Panc1 (cell line): Measurements from ENCODE around the gene TSR3. TPM values are rescaled to one million over a fixed set of nuclear protein-coding genes. Genes with fewer than 3 reads are reported as not detected.

Experiments
- ATAC-seq: fragments of 200-7000 bp; cut with Tn5 transposase; 2 replicates; pipeline ENCODE4 v1.9.1; 2020; ENCODE audit warnings: mild to moderate bottlenecking, moderate library complexity
- Bru-seq: library from RNA; stranded (reverse); fragments of 400-500 nt; gene quantifications from one replicate; lab custom pipeline; 2021; lab: Mats Ljungman, UMichigan
- BruChase-seq, 2 experiments: library from RNA; stranded (reverse); fragments of 400-500 nt; gene quantifications; one replicate each; lab custom pipeline; 2021; lab: Mats Ljungman, UMichigan
- BruUV-seq: library from RNA; stranded (reverse); fragments of 400-500 nt; replicated peaks from 2 replicates; lab custom pipeline; 2021; lab: Mats Ljungman, UMichigan
- CTCF ChIA-PET: fragments of 300-600 bp; sonication (Branson Sonifier 250); formaldehyde crosslinking; loops from one replicate; lab custom pipeline; 2022; ENCODE audit warnings: antibody characterized with exemption; lab: Charles Lee
- POLR2A ChIA-PET: fragments of 300-600 bp; sonication (Branson Sonifier 250); formaldehyde crosslinking; loops from one replicate; lab custom pipeline; 2022; ENCODE audit warnings: antibody characterized with exemption; lab: Charles Lee
- DNase-seq: peaks from one replicate; pipeline ENCODE4 v3.0.0-alpha.2; 2010; ENCODE audit warnings: low read depth, low spot score
- H3K27ac ChIP-seq: 2 replicates; pipeline ENCODE4 v1.5.1; 2011; ENCODE audit warnings: mild to moderate bottlenecking, low read length, inconsistent platforms
- H3K27me3 ChIP-seq: fragments of 200-500 bp; sonication (Bioruptor generic); 2 replicates; pipeline ENCODE4 v1.6.0; 2014; ENCODE audit warnings: low read length, inconsistent platforms; ENCODE audit not compliant: control insufficient read depth, insufficient read depth
- H3K36me3 ChIP-seq: fragments of 200-500 bp; sonication (Bioruptor generic); 2 replicates; pipeline ENCODE4 v1.5.1; 2014; ENCODE audit warnings: inconsistent platforms, mild to moderate bottlenecking, low read length, moderate library complexity; ENCODE audit not compliant: control insufficient read depth, insufficient read depth
- H3K4me1 ChIP-seq: 2 replicates; pipeline ENCODE4 v1.5.1; 2011; ENCODE audit warnings: inconsistent platforms, mild to moderate bottlenecking, low read length, moderate library complexity; ENCODE audit not compliant: control insufficient read depth, insufficient read depth
- H3K4me3 ChIP-seq, 2 experiments: 2 replicates each; pipeline ENCODE4 v1.5.1; 2011 to 2012; ENCODE audit warnings: low read depth in 2 of 2, low read length in 2 of 2, mild to moderate bottlenecking in 2 of 2, inconsistent platforms in 1 of 2, moderate library complexity in 1 of 2
- H3K9me3 ChIP-seq: fragments of 200-500 bp; sonication (Bioruptor generic); 2 replicates; pipeline ENCODE4 v1.5.1; 2014; ENCODE audit warnings: low read depth, mild to moderate bottlenecking, inconsistent platforms, low read length, moderate library complexity; ENCODE audit not compliant: control insufficient read depth, insufficient read depth
- CTCF ChIP-seq: fragments of 450-650 bp; IDR thresholded peaks from 2 replicates; pipeline ENCODE4 v1.5.1; 2017; ENCODE audit warnings: mild to moderate bottlenecking
- POLR2AphosphoS5 ChIP-seq: IDR thresholded peaks from 2 replicates; pipeline ENCODE4 v1.6.1; 2012; ENCODE audit warnings: mild to moderate bottlenecking, low read depth, low read length, moderate library complexity
- SIN3A ChIP-seq: IDR thresholded peaks from 2 replicates; pipeline ENCODE4 v1.6.1; 2012; ENCODE audit warnings: low read depth, mild to moderate bottlenecking, low read length, moderate library complexity, borderline replicate concordance; ENCODE audit not compliant: insufficient read depth
- TCF7L2 ChIP-seq: IDR thresholded peaks from 2 replicates; pipeline ENCODE4 v1.6.1; 2011; ENCODE audit warnings: mild to moderate bottlenecking, low read depth, low read length, inconsistent platforms
- in situ Hi-C: cut with HindIII; loops from 2 replicates; pipeline ENCODE4 v1.10.0; 2016; ENCODE audit warnings: low sequenced_read_pairs, low pct_unique_long_range_greater_than_20kb
- intact Hi-C: fragments of 100-400 bp; cut with micrococcal nuclease; formaldehyde crosslinking; loops from one replicate; pipeline ENCODE4 v1.10.0; 2022; ENCODE audit not compliant: unreplicated experiment
- long read RNA-seq: library from polyadenylated mRNA; unstranded; transcript quantifications from one replicate; pipeline ENCODE4 v2.0.0, GENCODE V29; 2021; ENCODE audit not compliant: unreplicated experiment
- polyA plus RNA-seq: library from polyadenylated mRNA; unstranded; fragments of >200 nt; gene quantifications from one replicate; pipeline ENCODE4 v1.2.1, GENCODE V29; 2012; ENCODE audit warnings: missing spikeins; ENCODE audit not compliant: insufficient read length
- total RNA-seq: library from RNA; stranded (reverse); gene quantifications from one replicate; pipeline ENCODE4 v1.2.1, GENCODE V29; 2021; ENCODE audit not compliant: unreplicated experiment
- TF ChIP-seq, protein P1 (sequence below), 2 experiments: IDR thresholded peaks; 2 replicates each; pipeline ENCODE4 v1.6.1; 2011 to 2012; ENCODE audit warnings: low read depth in 2 of 2, control low read depth in 1 of 2, low read length in 1 of 2, mild to moderate bottlenecking in 1 of 2, moderate library complexity in 1 of 2; ENCODE audit not compliant: insufficient read depth in 1 of 2

Gene TSR3
- total RNA-seq = 89.7 TPM
- 149 TPM for polyA plus RNA-seq
- Bru-seq, nascent RNA = percentile 67 among the genes with signal in this experiment
- BruChase-seq, experiment 1, labeled RNA remaining after a 2-hour chase = percentile 77 among the genes with signal in this experiment
- percentile 89 among the genes with signal in this experiment for BruChase-seq, experiment 2, labeled RNA remaining after a 6-hour chase
- long read RNA-seq, transcript TSR3-201 (6 exons, 1,243 nt) = major isoform, 102 of 256 reads
- long read RNA-seq, partial matches to known transcripts = 10 of 256 reads
- long read RNA-seq, other reads (novel, unspliced or antisense) = 144 of 256 reads

- no TSS peak for BruUV-seq
- Histone ChIP-seq H3K4me3 (peak within 1 kb of the TSS; percentile 86 to 94), H3K4me1 (peaks cover 22% of the 10 kb centered on the region), H3K9me3 (no peaks in the 10 kb centered on the region), H3K27ac (peak within 1 kb of the TSS; percentile 78), H3K27me3 (no peaks in the 10 kb centered on the region), H3K36me3 (peaks cover 8% of the 10 kb centered on the region; the same call in 1 of the 2 replicates)
- intact Hi-C loops = no loop called here
- peak; percentile 84 for ATAC-seq
- CTCF ChIA-PET = no interaction called here
- TF ChIP-seq SIN3A (peak; percentile 100), POLR2AphosphoS5 (peak; percentile 80), TCF7L2 (no peak), CTCF (no peak)
- TF ChIP-seq, protein P1, sequence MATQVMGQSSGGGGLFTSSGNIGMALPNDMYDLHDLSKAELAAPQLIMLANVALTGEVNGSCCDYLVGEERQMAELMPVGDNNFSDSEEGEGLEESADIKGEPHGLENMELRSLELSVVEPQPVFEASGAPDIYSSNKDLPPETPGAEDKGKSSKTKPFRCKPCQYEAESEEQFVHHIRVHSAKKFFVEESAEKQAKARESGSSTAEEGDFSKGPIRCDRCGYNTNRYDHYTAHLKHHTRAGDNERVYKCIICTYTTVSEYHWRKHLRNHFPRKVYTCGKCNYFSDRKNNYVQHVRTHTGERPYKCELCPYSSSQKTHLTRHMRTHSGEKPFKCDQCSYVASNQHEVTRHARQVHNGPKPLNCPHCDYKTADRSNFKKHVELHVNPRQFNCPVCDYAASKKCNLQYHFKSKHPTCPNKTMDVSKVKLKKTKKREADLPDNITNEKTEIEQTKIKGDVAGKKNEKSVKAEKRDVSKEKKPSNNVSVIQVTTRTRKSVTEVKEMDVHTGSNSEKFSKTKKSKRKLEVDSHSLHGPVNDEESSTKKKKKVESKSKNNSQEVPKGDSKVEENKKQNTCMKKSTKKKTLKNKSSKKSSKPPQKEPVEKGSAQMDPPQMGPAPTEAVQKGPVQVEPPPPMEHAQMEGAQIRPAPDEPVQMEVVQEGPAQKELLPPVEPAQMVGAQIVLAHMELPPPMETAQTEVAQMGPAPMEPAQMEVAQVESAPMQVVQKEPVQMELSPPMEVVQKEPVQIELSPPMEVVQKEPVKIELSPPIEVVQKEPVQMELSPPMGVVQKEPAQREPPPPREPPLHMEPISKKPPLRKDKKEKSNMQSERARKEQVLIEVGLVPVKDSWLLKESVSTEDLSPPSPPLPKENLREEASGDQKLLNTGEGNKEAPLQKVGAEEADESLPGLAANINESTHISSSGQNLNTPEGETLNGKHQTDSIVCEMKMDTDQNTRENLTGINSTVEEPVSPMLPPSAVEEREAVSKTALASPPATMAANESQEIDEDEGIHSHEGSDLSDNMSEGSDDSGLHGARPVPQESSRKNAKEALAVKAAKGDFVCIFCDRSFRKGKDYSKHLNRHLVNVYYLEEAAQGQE (IDR thresholded peaks at IDR 0.05; ENCODE audit: insufficient read depth in 1 of 2, low read depth in 2 of 2, low read length in 1 of 2) = peak in 1 of 2 experiments; percentile 65; a peak in 1 of 4 replicates
- POLR2A ChIA-PET = no interaction called here
- in situ Hi-C loops = no loop called here
- no peak for DNase-seq
Measured at GRCh38 chr16:1351582-1352362, at the start of gene TSR3, which contains the start of gene GNPTG. TSR3 (minus strand) TSS chr16:1351878; CDS start chr16:1351804, 74 bp downstream. GNPTG (plus strand) TSS chr16:1351931; CDS start chr16:1351966, 35 bp downstream.

- Histone ChIP-seq H3K4me3 (no peak overlapping the region), H3K27ac (no peak overlapping the region), H3K36me3 (no peaks in the 10 kb centered on the region), H3K27me3 (no peaks in the 10 kb centered on the region), H3K4me1 (no peaks in the 10 kb centered on the region), H3K9me3 (no peaks in the 10 kb centered on the region)
- intact Hi-C loops (no loop called here), in situ Hi-C loops (no loop called here)
- BruUV-seq = no TSS peak
- CTCF ChIA-PET = interaction anchor here (0.7 kb wide), 1 partner anchor 344 kb away, joined by 3 read pairs; no protein-coding TSS in a partner anchor
- ATAC-seq = no peak
- no peak for DNase-seq
- POLR2A ChIA-PET = no interaction called here
- TF ChIP-seq SIN3A = no peak
- TF ChIP-seq, protein P1 (IDR thresholded peaks at IDR 0.05; ENCODE audit: insufficient read depth in 1 of 2, low read depth in 2 of 2, low read length in 1 of 2) = no peak
- no peak for TF ChIP-seq TCF7L2
- TF ChIP-seq CTCF = no peak
- no peak for TF ChIP-seq POLR2AphosphoS5
Measured at GRCh38 chr16:1401061-1401757, 49.5 kb upstream of the TSR3 start.
